K562 (cell line): ENCODE results near the gene SPRR3.

ENCODE experiments used
- AFF1 ChIP-seq, 2 experiments: fragments of 450-650 bp; IDR thresholded peaks; 2 replicates each; pipeline ENCODE4 v1.6.1; 2018; ENCODE audit warnings: mild to moderate bottlenecking in 2 of 2, low read depth in 1 of 2; ENCODE audit not compliant: partially characterized antibody in 2 of 2
- CREB1 ChIP-seq, 2 experiments: sonication (generic) in 1 of 2; formaldehyde crosslinking in 1 of 2; IDR thresholded peaks; 2 replicates each; pipeline versions ENCODE4 v1.6.1 to v1.8.0; 2012 to 2022; ENCODE audit warnings: inconsistent platforms in 1 of 2, mild to moderate bottlenecking in 1 of 2, missing genetic modification reagents in 1 of 2, moderate library complexity in 1 of 2
- CREB3L1 ChIP-seq: fragments of 450-650 bp; IDR thresholded peaks from 2 replicates; pipeline ENCODE4 v1.6.1; 2014; ENCODE audit warnings: low read depth, mild to moderate bottlenecking, moderate library complexity, borderline replicate concordance
- GABPA ChIP-seq: fragments of 200-800 bp; sonication (Bioruptor generic); conservative IDR thresholded peaks from 2 replicates; pipeline ENCODE4 v1.6.1; 2016; ENCODE audit warnings: low read depth, missing genetic modification characterization, missing compliant biosample characterization
- RB1 ChIP-seq: fragments of 450-650 bp; IDR thresholded peaks from 2 replicates; pipeline ENCODE4 v1.6.1; 2017; ENCODE audit warnings: low read depth, mild to moderate bottlenecking
- SMAD1 ChIP-seq: fragments of 150-350 bp; IDR thresholded peaks from 2 replicates; pipeline ENCODE4 v1.6.1; 2014; ENCODE audit warnings: low read length, low read depth; ENCODE audit not compliant: partially characterized antibody
- U2AF1 ChIP-seq: fragments of 200-400 bp; formaldehyde crosslinking; optimal IDR thresholded peaks from 2 replicates; pipeline ENCODE3; 2017; ENCODE audit warnings: mild to moderate bottlenecking, low read depth, low read length, moderate library complexity
- ZNF311 ChIP-seq: fragments of 250-450 bp; sonication (Bioruptor Pico); IDR thresholded peaks from 2 replicates; pipeline ENCODE4 v1.4.0; 2020; ENCODE audit warnings: mild to moderate bottlenecking, moderate library complexity
- ZNF740 ChIP-seq, 3 experiments: fragments of 200-800 bp in 1 of 3; sonication (Bioruptor generic) in 1 of 3; sonication (generic) in 1 of 3; formaldehyde crosslinking in 1 of 3; IDR thresholded peaks; 2 replicates each; pipeline versions ENCODE4 v1.6.1 to v1.8.0; 2016 to 2022; ENCODE audit warnings: mild to moderate bottlenecking in 2 of 3, missing compliant biosample characterization in 2 of 3, missing genetic modification characterization in 2 of 3, missing genetic modification reagents in 1 of 3
- TF ChIP-seq, protein P1 (sequence below): IDR thresholded peaks from 2 replicates; pipeline ENCODE4 v1.6.1; 2011; ENCODE audit not compliant: insufficient read length; ENCODE audit errors: extremely low read depth
- TF ChIP-seq, protein P2 (sequence below), 3 experiments: IDR thresholded peaks in 2 of 3; conservative IDR thresholded peaks in 1 of 3; 2 replicates each; pipeline ENCODE4 v1.5.1; 2011 to 2012; ENCODE audit warnings: low read length in 3 of 3, mild to moderate bottlenecking in 3 of 3, control low read depth in 2 of 3, improper control_type of control experiment in 1 of 3, inconsistent platforms in 1 of 3, low read depth in 1 of 3, mixed read lengths in 1 of 3, moderate library complexity in 1 of 3; ENCODE audit not compliant: insufficient read depth in 2 of 3
- TF ChIP-seq, protein P3 (sequence below): sonication (generic); formaldehyde crosslinking; IDR thresholded peaks from 2 replicates; pipeline ENCODE4 v1.9.0; 2022; ENCODE audit warnings: mild to moderate bottlenecking, missing genetic modification reagents

GRCh38 chr1:152998476-152998875 lies 3.1 kb upstream of the SPRR3 start:
- TF ChIP-seq, protein P1, sequence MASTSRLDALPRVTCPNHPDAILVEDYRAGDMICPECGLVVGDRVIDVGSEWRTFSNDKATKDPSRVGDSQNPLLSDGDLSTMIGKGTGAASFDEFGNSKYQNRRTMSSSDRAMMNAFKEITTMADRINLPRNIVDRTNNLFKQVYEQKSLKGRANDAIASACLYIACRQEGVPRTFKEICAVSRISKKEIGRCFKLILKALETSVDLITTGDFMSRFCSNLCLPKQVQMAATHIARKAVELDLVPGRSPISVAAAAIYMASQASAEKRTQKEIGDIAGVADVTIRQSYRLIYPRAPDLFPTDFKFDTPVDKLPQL, result no peak
- TF ChIP-seq, protein P2, sequence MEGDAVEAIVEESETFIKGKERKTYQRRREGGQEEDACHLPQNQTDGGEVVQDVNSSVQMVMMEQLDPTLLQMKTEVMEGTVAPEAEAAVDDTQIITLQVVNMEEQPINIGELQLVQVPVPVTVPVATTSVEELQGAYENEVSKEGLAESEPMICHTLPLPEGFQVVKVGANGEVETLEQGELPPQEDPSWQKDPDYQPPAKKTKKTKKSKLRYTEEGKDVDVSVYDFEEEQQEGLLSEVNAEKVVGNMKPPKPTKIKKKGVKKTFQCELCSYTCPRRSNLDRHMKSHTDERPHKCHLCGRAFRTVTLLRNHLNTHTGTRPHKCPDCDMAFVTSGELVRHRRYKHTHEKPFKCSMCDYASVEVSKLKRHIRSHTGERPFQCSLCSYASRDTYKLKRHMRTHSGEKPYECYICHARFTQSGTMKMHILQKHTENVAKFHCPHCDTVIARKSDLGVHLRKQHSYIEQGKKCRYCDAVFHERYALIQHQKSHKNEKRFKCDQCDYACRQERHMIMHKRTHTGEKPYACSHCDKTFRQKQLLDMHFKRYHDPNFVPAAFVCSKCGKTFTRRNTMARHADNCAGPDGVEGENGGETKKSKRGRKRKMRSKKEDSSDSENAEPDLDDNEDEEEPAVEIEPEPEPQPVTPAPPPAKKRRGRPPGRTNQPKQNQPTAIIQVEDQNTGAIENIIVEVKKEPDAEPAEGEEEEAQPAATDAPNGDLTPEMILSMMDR (IDR thresholded peaks at IDR 0.05 in 2 of 3, conservative IDR thresholded peaks at IDR 0.05 in 1 of 3; ENCODE audit: insufficient read depth in 2 of 3, low read depth in 1 of 3, low read length in 3 of 3), result no peak
- TF ChIP-seq CREB3L1, result no peak
- no peak for TF ChIP-seq CREB1 (IDR thresholded peaks at IDR 0.05)
- no peak for TF ChIP-seq CREB1 (CRISPR knock-in tag; IDR thresholded peaks at IDR 0.05)
- TF ChIP-seq ZNF311, result no peak
- no peak for TF ChIP-seq SMAD1
- TF ChIP-seq AFF1 (IDR thresholded peaks at IDR 0.05; ENCODE audit: low read depth in 1 of 2, partially characterized antibody in 2 of 2), result no peak
- no peak for TF ChIP-seq ZNF740 (CRISPR knock-in tag; IDR thresholded peaks at IDR 0.05)
- no peak for TF ChIP-seq ZNF740 (tag; IDR thresholded peaks at IDR 0.05)
- no peak for TF ChIP-seq RB1
- TF ChIP-seq U2AF1, result no peak
- TF ChIP-seq GABPA (tag), result no peak
- TF ChIP-seq, protein P3, sequence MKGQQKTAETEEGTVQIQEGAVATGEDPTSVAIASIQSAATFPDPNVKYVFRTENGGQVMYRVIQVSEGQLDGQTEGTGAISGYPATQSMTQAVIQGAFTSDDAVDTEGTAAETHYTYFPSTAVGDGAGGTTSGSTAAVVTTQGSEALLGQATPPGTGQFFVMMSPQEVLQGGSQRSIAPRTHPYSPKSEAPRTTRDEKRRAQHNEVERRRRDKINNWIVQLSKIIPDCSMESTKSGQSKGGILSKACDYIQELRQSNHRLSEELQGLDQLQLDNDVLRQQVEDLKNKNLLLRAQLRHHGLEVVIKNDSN (CRISPR knock-in tag), result no peak
